Panc1 (cell line): ENCODE data around the gene RPF1.

Source experiments
- POLR2AphosphoS5 ChIP-seq: IDR thresholded peaks from 2 replicates; pipeline ENCODE4 v1.6.1; 2012; ENCODE audit warnings: mild to moderate bottlenecking, low read depth, low read length, moderate library complexity
- SIN3A ChIP-seq: IDR thresholded peaks from 2 replicates; pipeline ENCODE4 v1.6.1; 2012; ENCODE audit warnings: low read depth, mild to moderate bottlenecking, low read length, moderate library complexity, borderline replicate concordance; ENCODE audit not compliant: insufficient read depth
- TCF7L2 ChIP-seq: IDR thresholded peaks from 2 replicates; pipeline ENCODE4 v1.6.1; 2011; ENCODE audit warnings: mild to moderate bottlenecking, low read depth, low read length, inconsistent platforms
- TF ChIP-seq, protein P1 (sequence below): fragments of 450-650 bp; IDR thresholded peaks from 2 replicates; pipeline ENCODE4 v1.5.1; 2017; ENCODE audit warnings: mild to moderate bottlenecking
- TF ChIP-seq, protein P2 (sequence below), 2 experiments: IDR thresholded peaks; 2 replicates each; pipeline ENCODE4 v1.6.1; 2011 to 2012; ENCODE audit warnings: low read depth in 2 of 2, control low read depth in 1 of 2, low read length in 1 of 2, mild to moderate bottlenecking in 1 of 2, moderate library complexity in 1 of 2; ENCODE audit not compliant: insufficient read depth in 1 of 2

DNA sequence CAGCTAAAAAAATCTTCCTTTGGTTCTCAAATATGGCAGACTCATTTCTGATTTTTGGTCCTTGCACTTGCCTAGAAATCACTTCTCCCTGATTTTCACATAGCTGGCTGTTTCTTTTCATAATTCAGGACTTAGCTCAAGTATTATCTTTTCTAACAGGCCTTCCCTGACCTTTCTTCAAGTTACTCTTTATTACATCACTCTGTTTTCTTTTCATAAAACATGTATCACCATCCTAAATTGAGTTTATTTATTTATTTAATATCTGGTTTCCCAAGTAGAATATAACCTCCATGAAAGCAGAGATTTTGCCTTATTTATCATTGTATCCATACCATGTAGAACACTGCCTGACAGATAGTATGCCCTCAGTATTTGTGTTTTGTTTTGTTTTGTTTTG lies 45.5 kb downstream of the RPF1 start:
- TF ChIP-seq, protein P1, sequence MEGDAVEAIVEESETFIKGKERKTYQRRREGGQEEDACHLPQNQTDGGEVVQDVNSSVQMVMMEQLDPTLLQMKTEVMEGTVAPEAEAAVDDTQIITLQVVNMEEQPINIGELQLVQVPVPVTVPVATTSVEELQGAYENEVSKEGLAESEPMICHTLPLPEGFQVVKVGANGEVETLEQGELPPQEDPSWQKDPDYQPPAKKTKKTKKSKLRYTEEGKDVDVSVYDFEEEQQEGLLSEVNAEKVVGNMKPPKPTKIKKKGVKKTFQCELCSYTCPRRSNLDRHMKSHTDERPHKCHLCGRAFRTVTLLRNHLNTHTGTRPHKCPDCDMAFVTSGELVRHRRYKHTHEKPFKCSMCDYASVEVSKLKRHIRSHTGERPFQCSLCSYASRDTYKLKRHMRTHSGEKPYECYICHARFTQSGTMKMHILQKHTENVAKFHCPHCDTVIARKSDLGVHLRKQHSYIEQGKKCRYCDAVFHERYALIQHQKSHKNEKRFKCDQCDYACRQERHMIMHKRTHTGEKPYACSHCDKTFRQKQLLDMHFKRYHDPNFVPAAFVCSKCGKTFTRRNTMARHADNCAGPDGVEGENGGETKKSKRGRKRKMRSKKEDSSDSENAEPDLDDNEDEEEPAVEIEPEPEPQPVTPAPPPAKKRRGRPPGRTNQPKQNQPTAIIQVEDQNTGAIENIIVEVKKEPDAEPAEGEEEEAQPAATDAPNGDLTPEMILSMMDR: no peak
- TF ChIP-seq SIN3A: no peak
- no peak for TF ChIP-seq TCF7L2
- TF ChIP-seq, protein P2, sequence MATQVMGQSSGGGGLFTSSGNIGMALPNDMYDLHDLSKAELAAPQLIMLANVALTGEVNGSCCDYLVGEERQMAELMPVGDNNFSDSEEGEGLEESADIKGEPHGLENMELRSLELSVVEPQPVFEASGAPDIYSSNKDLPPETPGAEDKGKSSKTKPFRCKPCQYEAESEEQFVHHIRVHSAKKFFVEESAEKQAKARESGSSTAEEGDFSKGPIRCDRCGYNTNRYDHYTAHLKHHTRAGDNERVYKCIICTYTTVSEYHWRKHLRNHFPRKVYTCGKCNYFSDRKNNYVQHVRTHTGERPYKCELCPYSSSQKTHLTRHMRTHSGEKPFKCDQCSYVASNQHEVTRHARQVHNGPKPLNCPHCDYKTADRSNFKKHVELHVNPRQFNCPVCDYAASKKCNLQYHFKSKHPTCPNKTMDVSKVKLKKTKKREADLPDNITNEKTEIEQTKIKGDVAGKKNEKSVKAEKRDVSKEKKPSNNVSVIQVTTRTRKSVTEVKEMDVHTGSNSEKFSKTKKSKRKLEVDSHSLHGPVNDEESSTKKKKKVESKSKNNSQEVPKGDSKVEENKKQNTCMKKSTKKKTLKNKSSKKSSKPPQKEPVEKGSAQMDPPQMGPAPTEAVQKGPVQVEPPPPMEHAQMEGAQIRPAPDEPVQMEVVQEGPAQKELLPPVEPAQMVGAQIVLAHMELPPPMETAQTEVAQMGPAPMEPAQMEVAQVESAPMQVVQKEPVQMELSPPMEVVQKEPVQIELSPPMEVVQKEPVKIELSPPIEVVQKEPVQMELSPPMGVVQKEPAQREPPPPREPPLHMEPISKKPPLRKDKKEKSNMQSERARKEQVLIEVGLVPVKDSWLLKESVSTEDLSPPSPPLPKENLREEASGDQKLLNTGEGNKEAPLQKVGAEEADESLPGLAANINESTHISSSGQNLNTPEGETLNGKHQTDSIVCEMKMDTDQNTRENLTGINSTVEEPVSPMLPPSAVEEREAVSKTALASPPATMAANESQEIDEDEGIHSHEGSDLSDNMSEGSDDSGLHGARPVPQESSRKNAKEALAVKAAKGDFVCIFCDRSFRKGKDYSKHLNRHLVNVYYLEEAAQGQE (IDR thresholded peaks at IDR 0.05; ENCODE audit: insufficient read depth in 1 of 2, low read depth in 2 of 2, low read length in 1 of 2): no peak
- no peak for TF ChIP-seq POLR2AphosphoS5
